NCI-H187 (cell line): Measurements from ENCODE around the gene PRPF38B.
A peak's percentile ranks its signal among the peaks of the same experiment; 100 is the strongest.

ENCODE experiments used
- DNase-seq, 2 experiments: peaks; one replicate each; lab custom pipeline; 2025; lab: John Stamatoyannopoulos, UW

The PRPF38B gene

GRCh38 chr1:108717774-108718316, 25.7 kb downstream of the PRPF38B start:
- DNase-seq = no peak

GRCh38 chr1:108718927-108719655, 27.0 kb downstream of the PRPF38B start:
- DNase-seq = no peak

- DNase-seq = no peak
Measured at GRCh38 chr1:108719656-108720435, 27.7 kb downstream of the PRPF38B start.

- DNase-seq = no peak
Measured at GRCh38 chr1:108722292-108722691, 30.2 kb downstream of the PRPF38B start.

- DNase-seq = no peak
Measured at GRCh38 chr1:108725906-108726305, 33.8 kb downstream of the PRPF38B start.

GRCh38 chr1:108728327-108728923, 36.3 kb downstream of the PRPF38B start:
- no peak for DNase-seq

- no peak for DNase-seq
Measured at GRCh38 chr1:108729481-108729880, 37.4 kb downstream of the PRPF38B start.

- DNase-seq = no peak
Measured at GRCh38 chr1:108732398-108732797, 40.3 kb downstream of the PRPF38B start.

GRCh38 chr1:108734171-108734865, 42.2 kb downstream of the PRPF38B start:
- DNase-seq = no peak

- no peak for DNase-seq
Measured at GRCh38 chr1:108742253-108742652, 50.1 kb downstream of the PRPF38B start.

GRCh38 chr1:108745980-108746381, 53.9 kb downstream of the PRPF38B start:
- DNase-seq = no peak

- DNase-seq = peak; percentile 93 to 96
Measured at GRCh38 chr1:108746382-108747170, 54.5 kb downstream of the PRPF38B start, which contains the start of gene STXBP3. TSS of gene STXBP3 (plus strand) at chr1:108746674. CDS start at chr1:108746738, 64 bp downstream.

GRCh38 chr1:108747171-108747850, 55.2 kb downstream of the PRPF38B start:
- peak in 1 of 2 experiments; percentile 12 for DNase-seq

GRCh38 chr1:108747898-108748297, 55.8 kb downstream of the PRPF38B start:
- DNase-seq = no peak

- DNase-seq = no peak
Measured at GRCh38 chr1:108749081-108749480, 57.0 kb downstream of the PRPF38B start.

GRCh38 chr1:108750476-108751181, 58.5 kb downstream of the PRPF38B start:
- DNase-seq = no peak
